SU-DHL-6 (cell line): ENCODE results near the gene NEGR1.

Experiments
- H2AFZ ChIP-seq: fragments of 200-600 bp; sonication (generic); 2 replicates; pipeline ENCODE4 v1.6.1; 2014; ENCODE audit warnings: low read depth, mild to moderate bottlenecking, moderate library complexity, mixed read lengths, antibody characterized with exemption, low read length; ENCODE audit not compliant: severe bottlenecking
- H3F3A ChIP-seq: fragments of 200-600 bp; shearing (Covaris generic); 2 replicates; pipeline ENCODE4 v1.6.0; 2016; ENCODE audit warnings: antibody characterized with exemption, mild to moderate bottlenecking; ENCODE audit not compliant: insufficient read depth
- H3K27ac ChIP-seq: fragments of 200-600 bp; sonication (generic); 2 replicates; pipeline ENCODE4 v1.5.1; 2016; ENCODE audit warnings: low read depth, mild to moderate bottlenecking, low read length, moderate library complexity, mixed read lengths
- H3K27me3 ChIP-seq: fragments of 200-600 bp; sonication (generic), shearing (Covaris generic); 2 replicates; pipeline ENCODE4 v1.6.0; 2014; ENCODE audit warnings: mild to moderate bottlenecking, low read length
- H3K36me3 ChIP-seq: fragments of 200-600 bp; sonication (generic); 2 replicates; pipeline ENCODE4 v1.6.1; 2014; ENCODE audit warnings: mild to moderate bottlenecking, low read length, mixed read lengths
- H3K4me2 ChIP-seq: fragments of 300-600, 200-600 bp; shearing (Covaris generic), sonication (generic); 2 replicates; pipeline ENCODE4 v1.6.0; 2014; ENCODE audit warnings: low read length, low read depth, mild to moderate bottlenecking; ENCODE audit not compliant: poor library complexity, severe bottlenecking
- H3K4me3 ChIP-seq: fragments of 200-600 bp; sonication (generic); 2 replicates; pipeline ENCODE4 v1.5.1; 2014; ENCODE audit warnings: antibody characterized with exemption, low read length, mild to moderate bottlenecking, mixed read lengths; ENCODE audit not compliant: insufficient read depth, poor library complexity, severe bottlenecking
- H3K79me2 ChIP-seq: fragments of 200-600 bp; sonication (generic); 2 replicates; pipeline ENCODE4 v1.6.1; 2014; ENCODE audit warnings: mild to moderate bottlenecking, low read length, moderate library complexity; ENCODE audit not compliant: insufficient read depth
- H3K9ac ChIP-seq: fragments of 200-600 bp; sonication (generic); 2 replicates; pipeline ENCODE4 v1.7.0; 2014; ENCODE audit warnings: mild to moderate bottlenecking, low read length
- H3K9me2 ChIP-seq: fragments of 200-600 bp; sonication (generic); replicated peaks from 2 replicates; pipeline ENCODE4 v1.6.1; 2014; ENCODE audit warnings: low read length; ENCODE audit not compliant: insufficient read depth
- H3K9me3 ChIP-seq: fragments of 200-600 bp; sonication (generic); 2 replicates; pipeline ENCODE4 v1.6.1; 2014; ENCODE audit warnings: low read length, mixed read lengths; ENCODE audit not compliant: insufficient read depth
- H4K20me1 ChIP-seq: fragments of 200-600 bp; sonication (generic); 2 replicates; pipeline ENCODE4 v1.6.1; 2014; ENCODE audit warnings: low read depth, mild to moderate bottlenecking, antibody characterized with exemption, low read length, moderate library complexity, mixed read lengths
- CTCF ChIP-seq: fragments of 200-600 bp; sonication (generic); IDR thresholded peaks from one replicate; pipeline ENCODE4 v1.5.1; 2017; ENCODE audit warnings: antibody characterized with exemption, mild to moderate bottlenecking, low read length, moderate library complexity; ENCODE audit not compliant: insufficient read depth, poor library complexity, severe bottlenecking
- EZH2phosphoT487 ChIP-seq: fragments of 200-600 bp; sonication (generic), shearing (Covaris generic); conservative IDR thresholded peaks from 2 replicates; pipeline ENCODE4 v1.6.1; 2018; ENCODE audit warnings: mild to moderate bottlenecking, antibody characterized with exemption, low read length, moderate library complexity, mixed read lengths

The NEGR1 gene

DNA sequence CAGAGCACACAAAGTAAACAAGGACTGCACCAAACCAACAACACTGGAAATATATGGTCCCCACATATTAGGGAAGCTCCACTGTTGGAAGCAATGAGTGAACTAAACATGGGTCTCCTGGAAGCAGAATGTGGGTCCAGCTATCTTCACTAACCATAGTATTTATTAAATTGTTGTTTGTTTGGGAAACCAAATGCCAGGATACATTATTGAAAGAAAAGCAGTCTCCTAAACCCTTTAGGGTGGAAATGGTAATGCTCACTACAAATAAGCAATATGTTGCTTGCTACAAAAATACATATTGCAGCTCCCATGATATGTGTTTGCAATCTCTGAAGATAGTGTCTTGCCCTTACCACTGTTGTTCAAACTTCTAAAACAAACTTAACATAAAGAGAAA lies 2.2 kb downstream of the NEGR1 start:
- Histone ChIP-seq H3K9me3 (no peaks in the 10 kb centered on the region), H3K9me2 (no peaks in the 10 kb centered on the region), H3K9ac (no peak overlapping the region), H2AFZ (no peak overlapping the region), H3K79me2 (no peaks in the 10 kb centered on the region), H3K27me3 (no peaks in the 10 kb centered on the region), H3K36me3 (no peaks in the 10 kb centered on the region), H4K20me1 (no peaks in the 10 kb centered on the region), H3K4me2 (no peak overlapping the region), H3F3A (no peaks in the 10 kb centered on the region), H3K27ac (no peak overlapping the region), H3K4me3 (no peak overlapping the region)
- TF ChIP-seq EZH2phosphoT487 (no peak), CTCF (no peak)

GRCh38 chr1:72278461-72278860 lies 3.9 kb downstream of the NEGR1 start:
- Histone ChIP-seq H3K9ac (no peak overlapping the region), H3K27me3 (no peaks in the 10 kb centered on the region), H2AFZ (no peak overlapping the region), H3K9me2 (no peaks in the 10 kb centered on the region), H3K9me3 (no peaks in the 10 kb centered on the region), H3K4me3 (no peak overlapping the region), H4K20me1 (no peaks in the 10 kb centered on the region), H3K4me2 (no peak overlapping the region), H3K36me3 (no peaks in the 10 kb centered on the region), H3K27ac (no peak overlapping the region), H3K79me2 (no peaks in the 10 kb centered on the region), H3F3A (no peaks in the 10 kb centered on the region)
- TF ChIP-seq CTCF (no peak), EZH2phosphoT487 (no peak)

DNA sequence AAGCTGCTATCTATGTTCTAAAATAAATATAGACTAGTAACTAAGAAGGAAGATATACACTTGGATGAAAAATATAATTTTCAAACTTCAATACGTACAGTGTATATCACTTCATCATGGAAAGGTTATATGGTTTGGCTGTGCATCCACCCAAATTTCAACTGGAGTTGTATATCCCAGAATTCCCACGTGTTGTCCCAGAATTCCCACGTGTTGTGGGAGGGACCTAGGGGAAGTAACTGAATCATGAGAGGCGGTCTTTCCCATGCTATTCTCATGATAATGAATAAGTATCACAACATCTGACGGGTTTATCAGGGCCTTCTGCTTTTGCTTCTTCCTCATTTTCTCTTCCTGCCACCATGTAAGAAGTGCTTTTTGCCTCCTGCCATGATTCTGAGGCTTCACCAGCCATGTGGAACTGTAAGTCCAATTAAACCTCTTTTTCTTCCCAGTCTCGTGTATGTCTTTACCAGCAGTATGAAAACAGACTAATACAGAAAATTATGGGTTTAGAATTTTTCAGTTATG lies 10.7 kb downstream of the NEGR1 start:
- Histone ChIP-seq H2AFZ (no peak overlapping the region), H3F3A (no peaks in the 10 kb centered on the region), H3K27me3 (no peaks in the 10 kb centered on the region), H3K9me3 (no peaks in the 10 kb centered on the region), H3K9me2 (no peaks in the 10 kb centered on the region), H3K9ac (no peak overlapping the region), H3K27ac (no peak overlapping the region), H3K4me2 (no peak overlapping the region), H3K4me3 (no peak overlapping the region), H4K20me1 (no peaks in the 10 kb centered on the region), H3K79me2 (no peaks in the 10 kb centered on the region), H3K36me3 (no peaks in the 10 kb centered on the region)
- no peak for TF ChIP-seq CTCF
- no peak for TF ChIP-seq EZH2phosphoT487
